ENCODE data around the gene EXPH5. TPM values are rescaled to one million over a fixed set of nuclear protein-coding genes. Genes with fewer than 3 reads are reported as not detected.

Gene EXPH5
- total and polyA plus RNA-seq, 2 donors (not counting 3 experiments of a cell fraction or from before 2014, with no cell fraction given), result 0.03 to 0.09 TPM

GRCh38 chr11:108618529-108618928, 25.0 kb upstream of the EXPH5 start:
- dilution Hi-C loops (cut with MboI; ENCODE audit: extremely low pct_ligation_motif_present, low sequenced_read_pairs), result no loop called here
- CTCF ChIA-PET, result no interaction called here

More at GRCh38 chr11:108618529-108618928, 25.0 kb upstream of the EXPH5 start:
- peaks cover 0 to 3% of the 10 kb centered on the region in 2 experiments for H3K27me3 ChIP-seq (ENCODE audit: control insufficient read depth in 2 of 2, insufficient read depth in 2 of 2, low read length in 2 of 2)
- BruUV-seq (replicated peaks), result no TSS peak
- no peaks in the 10 kb centered on the region for H3K9me3 ChIP-seq (replicated peaks; ENCODE audit: control insufficient read depth, insufficient read depth, low read length)
- TF ChIP-seq POLR2A (IDR thresholded peaks at IDR 0.05; ENCODE audit: low read depth, low read length) (no peak), EZH2 (IDR thresholded peaks at IDR 0.05; ENCODE audit: borderline replicate concordance, low read depth, low read length, severe bottlenecking) (no peak), MAX (IDR thresholded peaks at IDR 0.05; ENCODE audit: insufficient read depth, insufficient read length) (no peak), GATA2 (IDR thresholded peaks at IDR 0.05; ENCODE audit: insufficient read depth, insufficient read length, low read depth, low read length) (no peak), CTCF (IDR thresholded peaks at IDR 0.05; ENCODE audit: extremely low read depth in 1 of 2, insufficient read depth in 1 of 2, low read depth in 1 of 2, low read length in 2 of 2) (no peak), FOS (IDR thresholded peaks at IDR 0.05; ENCODE audit: borderline replicate concordance, insufficient read depth, low read length) (no peak), JUN (IDR thresholded peaks at IDR 0.05; ENCODE audit: borderline replicate concordance, insufficient read depth, insufficient read length, low read depth) (no peak), MYC (IDR thresholded peaks at IDR 0.05; ENCODE audit: low read depth, low read length) (no peak), POLR2AphosphoS5 (IDR thresholded peaks at IDR 0.05; ENCODE audit: insufficient read depth, low read depth, low read length) (no peak)
- H3K79me2 ChIP-seq (ENCODE audit: control insufficient read depth, insufficient read depth, low read length), result no peaks in the 10 kb centered on the region
- H3K9me1 ChIP-seq (replicated peaks; ENCODE audit: control insufficient read depth, extremely low read depth, insufficient read depth, low read length), result no peaks in the 10 kb centered on the region
- DNase-seq (ENCODE audit: low read depth, low spot score), result no peak
- H3K36me3 ChIP-seq (ENCODE audit: control insufficient read depth in 2 of 2, extremely low read depth in 1 of 2, insufficient read depth in 2 of 2, low read length in 2 of 2), result no peaks in the 10 kb centered on the region
- H3K4me2 ChIP-seq (ENCODE audit: insufficient read depth, low read length), result no peak overlapping the region
- H3K27ac ChIP-seq (ENCODE audit: insufficient read depth, low read depth, low read length), result no peak overlapping the region
- no peak overlapping the region for H3K4me3 ChIP-seq (replicated peaks in 1 of 3; ENCODE audit: insufficient read depth in 1 of 3, low read depth in 1 of 3, low read length in 3 of 3)
- H4K20me1 ChIP-seq (replicated peaks; ENCODE audit: control insufficient read depth, extremely low read depth, insufficient read depth, low read length), result no peaks in the 10 kb centered on the region
- POLR2A ChIA-PET, result no interaction called here
- no peak for FAIRE-seq
- no peak overlapping the region for H2AFZ ChIP-seq (ENCODE audit: low read depth, low read length)
- intact Hi-C loops (cut with micrococcal nuclease), result no loop called here
- peaks cover 11% of the 10 kb centered on the region for H3K4me1 ChIP-seq (ENCODE audit: control insufficient read depth, extremely low read depth, insufficient read depth, low read length)
- no peak overlapping the region for H3K9ac ChIP-seq (replicated peaks; ENCODE audit: extremely low read depth, insufficient read depth, low read length)
